Measurements from ENCODE around the gene MAP3K5. TPM values are rescaled to one million over a fixed set of nuclear protein-coding genes. Genes with fewer than 3 reads are reported as not detected.
"Not testable (repeated sequence)": the region's sequence is repeated elsewhere in the genome, so short reads cannot be mapped to it uniquely, and the experiment has no call there.

The MAP3K5 gene
- total RNA-seq, 4 donors from 2014 or later = 26.9 to 64.5 (median 34.0) TPM

DNA sequence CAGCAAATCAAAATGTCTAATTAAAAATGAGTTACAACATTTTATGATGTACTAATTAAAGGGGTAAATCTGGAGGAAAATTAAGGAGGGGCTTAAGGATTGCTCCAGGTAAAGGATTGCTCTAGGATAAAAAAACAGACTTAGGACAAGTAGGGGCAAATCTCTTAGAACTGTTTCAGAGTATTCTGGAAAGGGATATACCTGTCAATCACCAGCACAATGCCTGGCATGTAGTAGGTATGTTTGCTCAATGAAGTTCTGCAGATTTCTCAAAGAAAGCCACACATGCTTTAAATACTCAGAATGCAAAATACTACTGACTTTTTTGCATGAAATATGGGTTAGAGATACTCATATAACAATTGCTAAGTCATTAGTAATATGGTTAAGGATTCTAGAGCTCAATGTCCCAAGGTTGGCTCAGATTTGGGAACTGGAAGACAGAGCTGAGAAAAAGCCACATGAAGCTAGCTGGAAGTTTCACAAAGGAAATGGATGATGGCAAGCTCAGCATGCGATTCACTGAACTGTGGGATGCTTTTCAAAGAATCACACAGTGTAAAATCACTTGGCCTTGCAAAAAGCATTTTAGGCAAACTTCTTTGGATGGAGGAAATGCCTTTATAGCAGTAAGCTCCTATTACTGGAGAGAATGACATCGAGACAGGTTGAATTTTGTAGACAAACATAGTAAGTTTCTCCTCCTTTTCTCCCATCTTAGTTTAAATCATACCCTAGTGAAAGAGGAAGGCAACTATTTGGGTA lies 72.8 kb downstream of the MAP3K5 start:
- DNase-seq (ENCODE audit: low spot score in 2 of 2) = no peak
- Histone ChIP-seq H3K27me3 (no peaks in the 10 kb centered on the region), H3K4me1 (peaks cover 0 to 21% (median 5%) of the 10 kb centered on the region in 4 donors), H3K36me3 (no peaks in the 10 kb centered on the region), H3K4me3 (no peak overlapping the region), H3K27ac (no peak overlapping the region), H3K9me3 (peaks cover 0 to 6% (median 0%) of the 10 kb centered on the region in 4 donors)
- WGBS, 2 donors = 64 to 75% methylated on average over 2 of the region's 2 CpGs
- TF ChIP-seq EP300 (IDR thresholded peaks at IDR 0.05) (no peak), POLR2A (IDR thresholded peaks at IDR 0.05) (no peak)
- TF ChIP-seq, protein P1, sequence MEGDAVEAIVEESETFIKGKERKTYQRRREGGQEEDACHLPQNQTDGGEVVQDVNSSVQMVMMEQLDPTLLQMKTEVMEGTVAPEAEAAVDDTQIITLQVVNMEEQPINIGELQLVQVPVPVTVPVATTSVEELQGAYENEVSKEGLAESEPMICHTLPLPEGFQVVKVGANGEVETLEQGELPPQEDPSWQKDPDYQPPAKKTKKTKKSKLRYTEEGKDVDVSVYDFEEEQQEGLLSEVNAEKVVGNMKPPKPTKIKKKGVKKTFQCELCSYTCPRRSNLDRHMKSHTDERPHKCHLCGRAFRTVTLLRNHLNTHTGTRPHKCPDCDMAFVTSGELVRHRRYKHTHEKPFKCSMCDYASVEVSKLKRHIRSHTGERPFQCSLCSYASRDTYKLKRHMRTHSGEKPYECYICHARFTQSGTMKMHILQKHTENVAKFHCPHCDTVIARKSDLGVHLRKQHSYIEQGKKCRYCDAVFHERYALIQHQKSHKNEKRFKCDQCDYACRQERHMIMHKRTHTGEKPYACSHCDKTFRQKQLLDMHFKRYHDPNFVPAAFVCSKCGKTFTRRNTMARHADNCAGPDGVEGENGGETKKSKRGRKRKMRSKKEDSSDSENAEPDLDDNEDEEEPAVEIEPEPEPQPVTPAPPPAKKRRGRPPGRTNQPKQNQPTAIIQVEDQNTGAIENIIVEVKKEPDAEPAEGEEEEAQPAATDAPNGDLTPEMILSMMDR (IDR thresholded peaks at IDR 0.05) = no peak

DNA sequence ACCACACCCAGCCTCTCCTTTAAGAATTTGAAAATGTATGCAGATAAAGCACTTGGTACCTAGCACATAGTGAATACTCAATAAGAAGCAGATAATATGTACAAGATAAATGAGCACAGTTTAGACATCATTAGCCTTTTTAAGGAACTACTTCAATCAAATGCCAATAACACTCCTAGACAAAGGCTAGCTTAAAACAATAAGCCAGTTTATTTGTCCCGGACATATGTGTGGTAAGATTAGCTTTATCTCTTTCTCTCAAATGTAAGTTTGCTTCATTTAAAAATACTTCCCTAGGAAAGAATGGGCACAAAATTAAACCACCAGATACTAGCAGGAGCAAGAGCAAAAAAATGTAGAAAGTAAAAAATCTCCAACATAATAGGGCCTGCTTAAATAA lies 73.8 kb downstream of the MAP3K5 start:
- Histone ChIP-seq H3K27ac (no peak overlapping the region), H3K36me3 (no peaks in the 10 kb centered on the region), H3K27me3 (no peaks in the 10 kb centered on the region), H3K4me1 (peaks cover 0 to 21% (median 5%) of the 10 kb centered on the region in 4 donors), H3K4me3 (no peak overlapping the region), H3K9me3 (peaks cover 0 to 6% (median 0%) of the 10 kb centered on the region in 4 donors)
- DNase-seq (ENCODE audit: low spot score in 2 of 2) = no peak
- WGBS, 2 donors = 74 to 80% methylated on average over 1 of the region's 1 CpG
- TF ChIP-seq, protein P1 (IDR thresholded peaks at IDR 0.05) = no peak
- TF ChIP-seq EP300 (IDR thresholded peaks at IDR 0.05) (no peak), POLR2A (IDR thresholded peaks at IDR 0.05) (no peak)

DNA sequence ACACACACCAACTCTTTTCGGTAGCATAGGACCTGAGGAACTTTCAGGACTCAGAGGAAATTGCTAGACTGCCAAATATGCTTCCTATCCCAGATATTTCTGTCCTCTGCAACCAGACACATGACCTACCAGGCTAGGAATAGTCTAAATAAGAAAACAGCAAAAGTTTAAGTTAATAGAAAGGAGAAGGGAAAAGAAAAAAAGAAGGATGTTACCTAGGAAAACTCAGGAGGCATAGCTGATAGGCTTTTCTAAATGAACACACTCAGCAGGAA lies 74.6 kb downstream of the MAP3K5 start:
- 6 to 9% methylated on average over 1 of the region's 1 CpG for WGBS, 2 donors
- H3K4me1 ChIP-seq = peaks cover 0 to 21% (median 5%) of the 10 kb centered on the region in 4 donors
- H3K27me3 ChIP-seq = no peaks in the 10 kb centered on the region
- DNase-seq (ENCODE audit: low spot score in 2 of 2) = no peak
- peaks cover 0 to 6% (median 0%) of the 10 kb centered on the region in 4 donors for H3K9me3 ChIP-seq
- TF ChIP-seq, protein P1 (IDR thresholded peaks at IDR 0.05) = no peak
- TF ChIP-seq EP300 (IDR thresholded peaks at IDR 0.05) = no peak
- no peak for TF ChIP-seq POLR2A (IDR thresholded peaks at IDR 0.05)
- no peak overlapping the region for H3K4me3 ChIP-seq
- H3K27ac ChIP-seq = peak overlapping the region in 2 of 4 donors; percentile 19 to 28
- no peaks in the 10 kb centered on the region for H3K36me3 ChIP-seq

DNA sequence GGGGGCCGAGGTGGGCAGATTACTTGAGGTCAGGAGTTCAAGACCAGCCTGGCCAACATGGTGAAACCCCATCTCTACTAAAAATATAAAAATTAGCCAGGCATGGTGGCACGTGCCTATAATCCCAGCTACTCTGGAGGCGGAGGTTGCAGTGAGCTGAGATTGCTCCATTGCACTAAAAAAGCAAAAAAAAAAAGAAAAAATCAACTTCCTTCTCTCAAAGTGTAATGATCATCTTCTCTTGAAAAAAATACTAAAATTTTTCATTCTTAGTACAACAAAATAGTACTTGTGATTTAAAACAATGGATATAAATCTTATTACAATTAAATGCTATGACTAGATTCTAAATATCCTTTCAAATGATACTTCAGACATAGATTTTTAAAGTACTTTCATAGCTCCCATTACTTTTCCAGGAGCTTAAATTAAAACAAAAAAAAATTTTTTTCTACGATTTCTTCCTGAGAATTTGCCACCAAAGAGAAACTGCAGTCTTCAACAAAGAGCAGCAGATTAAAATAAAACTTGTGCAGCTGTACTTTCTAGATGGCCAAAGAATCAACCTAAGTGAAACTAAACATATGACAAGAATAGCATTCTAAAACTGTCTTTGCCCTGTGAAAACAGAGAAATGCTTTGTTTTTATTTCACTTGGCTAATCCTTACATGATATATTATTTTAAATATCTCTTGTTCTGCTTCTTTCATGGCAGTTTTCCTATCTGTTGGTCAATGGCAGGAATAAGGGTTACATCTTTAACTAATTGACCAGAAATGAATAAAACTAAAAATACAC lies 75.2 kb downstream of the MAP3K5 start:
- no peaks in the 10 kb centered on the region for H3K36me3 ChIP-seq
- H3K27me3 ChIP-seq = no peaks in the 10 kb centered on the region
- 41 to 44% methylated on average over 4 of the region's 4 CpGs for WGBS, 2 donors
- no peak overlapping the region for H3K4me3 ChIP-seq
- H3K4me1 ChIP-seq = peaks cover 0 to 21% (median 5%) of the 10 kb centered on the region in 4 donors
- peak overlapping the region in 1 of 4 donors; percentile 19 for H3K27ac ChIP-seq
- peaks cover 0 to 6% (median 0%) of the 10 kb centered on the region in 4 donors for H3K9me3 ChIP-seq
- no peak for DNase-seq (ENCODE audit: low spot score in 2 of 2)
- no peak for TF ChIP-seq EP300 (IDR thresholded peaks at IDR 0.05)
- TF ChIP-seq, protein P1 (IDR thresholded peaks at IDR 0.05) = no peak
- TF ChIP-seq POLR2A (IDR thresholded peaks at IDR 0.05) = no peak

GRCh38 chr6:136712642-136713041 lies 79.6 kb downstream of the MAP3K5 start:
- DNase-seq (ENCODE audit: low spot score in 2 of 2); H3K27me3 ChIP-seq; H3K9me3 ChIP-seq; H3K36me3 ChIP-seq; H3K4me3 ChIP-seq; H3K27ac ChIP-seq: not testable (repeated sequence)
- H3K4me1 ChIP-seq = peaks cover 0 to 13% (median 5%) of the 10 kb centered on the region in 4 donors
- 84 to 85% methylated on average over 4 of the region's 4 CpGs for WGBS, 2 donors
